Endothelial cell of umbilical vein (primary cell): ENCODE data around the gene PRRC2B. TPM values are rescaled to one million over a fixed set of nuclear protein-coding genes. Genes with fewer than 3 reads are reported as not detected.

Experiments used
- BruUV-seq: library from RNA; stranded (reverse); fragments of 400-500 nt; replicated peaks from 2 replicates; lab custom pipeline; 2021; lab: Mats Ljungman, UMichigan
- CTCF ChIA-PET: fragments of 300-600, 350-600 bp; sonication (Branson Sonifier 250); formaldehyde crosslinking; loops from one replicate; lab custom pipeline; 2021; ENCODE audit warnings: antibody characterized with exemption, inconsistent platforms; lab: Charles Lee
- POLR2A ChIA-PET: fragments of 300-600, 350-600 bp; sonication (Branson Sonifier 250); formaldehyde crosslinking; loops from one replicate; lab custom pipeline; 2021; ENCODE audit warnings: antibody characterized with exemption, inconsistent platforms; lab: Charles Lee
- DNase-seq: peaks from one replicate; pipeline ENCODE4 v3.0.0-alpha.2; 2011; ENCODE audit warnings: low read depth, low spot score
- FAIRE-seq: peaks from 2 replicates; lab custom pipeline; 2011; peaks lifted over from hg19 to GRCh38; lab: Jason Lieb, UNC
- H2AFZ ChIP-seq: 2 replicates; pipeline ENCODE4 v1.6.0; 2012; ENCODE audit warnings: low read depth, low read length, control low read depth, inconsistent platforms
- H3K27ac ChIP-seq: 2 replicates; pipeline ENCODE4 v1.5.1; 2011; ENCODE audit warnings: low read depth, mild to moderate bottlenecking, control low read depth, low read length, moderate library complexity; ENCODE audit not compliant: insufficient read depth
- H3K27me3 ChIP-seq, 2 experiments: 2 replicates each; pipeline versions ENCODE4 v1.6.0 to v1.6.1; 2011; ENCODE audit warnings: low read length in 2 of 2, mixed read lengths in 1 of 2; ENCODE audit not compliant: control insufficient read depth in 2 of 2, insufficient read depth in 2 of 2
- H3K36me3 ChIP-seq, 2 experiments: 2 replicates in 1 of 2; 3 replicates in 1 of 2; pipeline ENCODE4 v1.5.1; 2011; ENCODE audit warnings: low read length in 2 of 2, mild to moderate bottlenecking in 1 of 2, moderate library complexity in 1 of 2; ENCODE audit not compliant: control insufficient read depth in 2 of 2, insufficient read depth in 2 of 2; ENCODE audit errors: extremely low read depth in 1 of 2
- H3K4me1 ChIP-seq: 3 replicates; pipeline ENCODE4 v1.5.1; 2011; ENCODE audit warnings: mild to moderate bottlenecking, low read length; ENCODE audit not compliant: control insufficient read depth, insufficient read depth; ENCODE audit errors: extremely low read depth
- H3K4me2 ChIP-seq: 2 replicates; pipeline ENCODE4 v1.6.1; 2011; ENCODE audit warnings: low read length, control low read depth, mixed read lengths; ENCODE audit not compliant: insufficient read depth
- H3K4me3 ChIP-seq, 3 experiments: fragments of 200-600 bp in 1 of 3; sonication (generic), shearing (Covaris generic) in 1 of 3; replicated peaks in 1 of 3; 2 replicates each; pipeline ENCODE4 v1.5.1; 2011 to 2016; ENCODE audit warnings: control low read depth in 3 of 3, low read length in 3 of 3, mild to moderate bottlenecking in 2 of 3, inconsistent platforms in 1 of 3, low read depth in 1 of 3, moderate library complexity in 1 of 3; ENCODE audit not compliant: insufficient read depth in 1 of 3
- H3K79me2 ChIP-seq: 2 replicates; pipeline ENCODE4 v1.6.0; 2012; ENCODE audit warnings: low read length, inconsistent platforms; ENCODE audit not compliant: control insufficient read depth, insufficient read depth
- H3K9ac ChIP-seq: replicated peaks from 2 replicates; pipeline ENCODE3; 2011; ENCODE audit warnings: low read length, control low read depth; ENCODE audit not compliant: insufficient read depth; ENCODE audit errors: extremely low read depth
- H3K9me1 ChIP-seq: replicated peaks from 3 replicates; pipeline ENCODE4 v1.6.0; 2011; ENCODE audit warnings: mild to moderate bottlenecking, low read length; ENCODE audit not compliant: control insufficient read depth, insufficient read depth; ENCODE audit errors: extremely low read depth
- H3K9me3 ChIP-seq: replicated peaks from 2 replicates; pipeline ENCODE4 v1.5.1; 2012; ENCODE audit warnings: low read length, inconsistent platforms; ENCODE audit not compliant: control insufficient read depth, insufficient read depth
- H4K20me1 ChIP-seq: replicated peaks from 2 replicates; pipeline ENCODE3; 2011; ENCODE audit warnings: mild to moderate bottlenecking, low read length; ENCODE audit not compliant: control insufficient read depth, insufficient read depth; ENCODE audit errors: extremely low read depth
- EZH2 ChIP-seq: IDR thresholded peaks from 2 replicates; pipeline ENCODE4 v1.6.1; 2012; ENCODE audit warnings: borderline replicate concordance, low read depth, mild to moderate bottlenecking, moderate library complexity, low read length, inconsistent platforms; ENCODE audit not compliant: severe bottlenecking
- FOS ChIP-seq: IDR thresholded peaks from 2 replicates; pipeline ENCODE4 v1.6.1; 2011; ENCODE audit warnings: mild to moderate bottlenecking, low read length, moderate library complexity, borderline replicate concordance; ENCODE audit not compliant: insufficient read depth
- GATA2 ChIP-seq: IDR thresholded peaks from 2 replicates; pipeline ENCODE4 v1.7.0; 2011; ENCODE audit warnings: low read depth, mild to moderate bottlenecking, moderate library complexity, mixed read lengths, low read length; ENCODE audit not compliant: insufficient read length, insufficient read depth
- JUN ChIP-seq: IDR thresholded peaks from 2 replicates; pipeline ENCODE4 v1.6.1; 2011; ENCODE audit warnings: borderline replicate concordance, low read depth; ENCODE audit not compliant: insufficient read length, insufficient read depth
- MAX ChIP-seq: IDR thresholded peaks from 2 replicates; pipeline ENCODE4 v1.6.1; 2011; ENCODE audit not compliant: insufficient read depth, insufficient read length
- MYC ChIP-seq: IDR thresholded peaks from one replicate; pipeline ENCODE4 v1.6.1; 2011; ENCODE audit warnings: mild to moderate bottlenecking, low read depth, low read length
- POLR2A ChIP-seq: IDR thresholded peaks from 2 replicates; pipeline ENCODE4 v1.6.1; 2012; ENCODE audit warnings: low read depth, mild to moderate bottlenecking, control low read depth, low read length
- POLR2AphosphoS5 ChIP-seq: IDR thresholded peaks from 2 replicates; pipeline ENCODE4 v1.6.1; 2012; ENCODE audit warnings: low read depth, mild to moderate bottlenecking, control low read depth, low read length, moderate library complexity; ENCODE audit not compliant: insufficient read depth
- dilution Hi-C: fragments of 300-500 bp; cut with MboI; formaldehyde crosslinking; loops from one replicate; pipeline ENCODE4 v1.15.0; 2019; ENCODE audit warnings: low sequenced_read_pairs; ENCODE audit not compliant: extremely low pct_ligation_motif_present
- intact Hi-C: fragments of 100-400 bp; cut with micrococcal nuclease; formaldehyde crosslinking; loops from one replicate; pipeline ENCODE4 v1.10.0; 2022
- polyA plus RNA-seq, 4 experiments: library from polyadenylated mRNA; depleted of rRNA in 3 of 4; stranded (reverse) in 3 of 4; unstranded in 1 of 4; fragments of >200 nt; gene quantifications; 2 replicates each; pipeline versions ENCODE4 v1.2.1 to v1.2.3, GENCODE V29; 2011 to 2012; ENCODE audit warnings: missing spikeins in 1 of 4
- total RNA-seq: library from RNA; stranded (reverse); gene quantifications from 2 replicates; pipeline ENCODE4 v1.2.3, GENCODE V29; 2021
- TF ChIP-seq, protein P1 (sequence below), 2 donors: IDR thresholded peaks; 1 replicate in 1 of 2; 2 replicates in 1 of 2; pipeline ENCODE4 v1.5.1; 2011; ENCODE audit warnings: low read length in 2 of 2, mild to moderate bottlenecking in 2 of 2, moderate library complexity in 2 of 2, control low read depth in 1 of 2, inconsistent platforms in 1 of 2, low read depth in 1 of 2; ENCODE audit not compliant: insufficient read depth in 1 of 2; ENCODE audit errors: extremely low read depth in 1 of 2

Gene PRRC2B
- total and polyA plus RNA-seq, 2 donors (not counting 3 experiments of a cell fraction or from before 2014, with no cell fraction given), result 35.6 to 256 TPM

DNA sequence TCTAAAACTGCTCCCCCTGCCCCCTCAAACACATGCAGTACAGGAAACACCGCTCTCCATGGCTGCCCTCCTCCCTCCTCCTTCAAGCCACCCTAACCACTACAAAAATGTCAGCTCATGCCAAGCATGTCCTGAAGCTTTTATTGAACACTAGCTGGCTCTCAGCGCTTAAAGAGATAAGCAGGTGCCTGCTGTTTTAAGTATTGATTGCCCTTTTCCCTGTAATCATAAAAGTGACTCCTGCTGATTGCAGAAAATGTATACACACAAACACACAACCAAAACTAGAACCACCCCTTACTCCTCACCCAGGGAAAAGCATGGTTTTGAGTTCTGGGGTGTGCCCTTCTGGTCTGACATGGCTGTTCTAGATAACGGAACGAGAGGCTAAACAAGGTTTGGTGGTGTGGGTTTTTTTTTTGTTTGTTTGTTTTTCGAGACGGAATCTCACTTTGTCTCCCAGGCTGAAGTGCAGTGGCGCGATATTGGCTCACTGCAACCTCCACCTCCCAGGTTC lies 140.9 kb downstream of the PRRC2B start:
- FAIRE-seq (no peak), DNase-seq (no peak)
- Histone ChIP-seq H3K9ac (no peak overlapping the region), H4K20me1 (no peaks in the 10 kb centered on the region), H3K4me1 (peaks cover 4% of the 10 kb centered on the region), H3K4me2 (no peak overlapping the region), H3K36me3 (no peaks in the 10 kb centered on the region), H3K9me3 (no peaks in the 10 kb centered on the region), H3K27ac (no peak overlapping the region), H2AFZ (no peak overlapping the region), H3K4me3 (no peak overlapping the region), H3K27me3 (no peaks in the 10 kb centered on the region), H3K79me2 (peaks cover 4% of the 10 kb centered on the region), H3K9me1 (no peaks in the 10 kb centered on the region)
- dilution Hi-C loops (no loop called here), intact Hi-C loops (loop anchor here (10.0 kb wide), 1 partner anchor 50 kb away; no protein-coding TSS in a partner anchor)
- BruUV-seq, result no TSS peak
- CTCF ChIA-PET, result interaction anchor here (1.2 kb wide), 1 partner anchor 12 kb away, joined by 4 read pairs; no protein-coding TSS in a partner anchor
- TF ChIP-seq MAX (no peak), GATA2 (no peak), MYC (no peak), JUN (no peak), EZH2 (no peak), FOS (no peak), POLR2A (no peak), POLR2AphosphoS5 (no peak)
- TF ChIP-seq, protein P1, sequence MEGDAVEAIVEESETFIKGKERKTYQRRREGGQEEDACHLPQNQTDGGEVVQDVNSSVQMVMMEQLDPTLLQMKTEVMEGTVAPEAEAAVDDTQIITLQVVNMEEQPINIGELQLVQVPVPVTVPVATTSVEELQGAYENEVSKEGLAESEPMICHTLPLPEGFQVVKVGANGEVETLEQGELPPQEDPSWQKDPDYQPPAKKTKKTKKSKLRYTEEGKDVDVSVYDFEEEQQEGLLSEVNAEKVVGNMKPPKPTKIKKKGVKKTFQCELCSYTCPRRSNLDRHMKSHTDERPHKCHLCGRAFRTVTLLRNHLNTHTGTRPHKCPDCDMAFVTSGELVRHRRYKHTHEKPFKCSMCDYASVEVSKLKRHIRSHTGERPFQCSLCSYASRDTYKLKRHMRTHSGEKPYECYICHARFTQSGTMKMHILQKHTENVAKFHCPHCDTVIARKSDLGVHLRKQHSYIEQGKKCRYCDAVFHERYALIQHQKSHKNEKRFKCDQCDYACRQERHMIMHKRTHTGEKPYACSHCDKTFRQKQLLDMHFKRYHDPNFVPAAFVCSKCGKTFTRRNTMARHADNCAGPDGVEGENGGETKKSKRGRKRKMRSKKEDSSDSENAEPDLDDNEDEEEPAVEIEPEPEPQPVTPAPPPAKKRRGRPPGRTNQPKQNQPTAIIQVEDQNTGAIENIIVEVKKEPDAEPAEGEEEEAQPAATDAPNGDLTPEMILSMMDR (IDR thresholded peaks at IDR 0.05; ENCODE audit: extremely low read depth in 1 of 2, insufficient read depth in 1 of 2, low read depth in 1 of 2, low read length in 2 of 2), result no peak
- POLR2A ChIA-PET, result interaction anchor here (1.0 kb wide), 1 partner anchor 29 kb away, joined by 3 read pairs; no protein-coding TSS in a partner anchor
